ENCODE results near the gene SFXN3. TPM values are rescaled to one million over a fixed set of nuclear protein-coding genes. Genes with fewer than 3 reads are reported as not detected.

Gene SFXN3
- total RNA-seq, 6 experiments from 2014 or later: 44.1 to 57.4 (median 50.5) TPM

DNA sequence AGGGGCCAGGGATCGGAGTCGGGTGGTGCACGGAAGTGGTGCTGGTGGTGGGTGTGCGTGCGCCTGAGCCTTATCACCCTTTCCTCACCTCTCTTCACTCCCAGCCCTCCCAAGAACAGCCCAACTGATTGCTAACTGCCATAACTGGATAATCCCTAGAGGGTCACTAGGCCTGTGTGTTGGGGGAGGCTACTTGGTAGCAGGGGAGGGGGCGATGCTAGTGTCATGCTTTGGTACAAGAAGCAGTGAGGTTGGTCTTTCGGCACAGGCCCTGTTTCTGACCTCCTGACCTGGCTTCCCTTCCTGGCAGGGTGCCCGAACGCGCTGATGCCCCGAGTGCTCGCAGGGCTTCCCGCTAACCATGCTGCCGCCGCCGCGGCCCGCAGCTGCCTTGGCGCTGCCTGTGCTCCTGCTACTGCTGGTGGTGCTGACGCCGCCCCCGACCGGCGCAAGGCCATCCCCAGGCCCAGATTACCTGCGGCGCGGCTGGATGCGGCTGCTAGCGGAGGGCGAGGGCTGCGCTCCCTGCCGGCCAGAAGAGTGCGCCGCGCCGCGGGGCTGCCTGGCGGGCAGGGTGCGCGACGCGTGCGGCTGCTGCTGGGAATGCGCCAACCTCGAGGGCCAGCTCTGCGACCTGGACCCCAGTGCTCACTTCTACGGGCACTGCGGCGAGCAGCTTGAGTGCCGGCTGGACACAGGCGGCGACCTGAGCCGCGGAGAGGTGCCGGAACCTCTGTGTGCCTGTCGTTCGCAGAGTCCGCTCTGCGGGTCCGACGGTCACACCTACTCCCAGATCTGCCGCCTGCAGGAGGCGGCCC, 31.4 kb downstream of the SFXN3 start:
- Mint-ChIP-seq H3K36me3 (ENCODE audit: low read depth) (no peaks in the 10 kb centered on the region), H3K27me3 (ENCODE audit: insufficient read depth) (peaks cover 3% of the 10 kb centered on the region), H3K9me3 (no peaks in the 10 kb centered on the region), H3K27ac (peak overlapping the region; percentile 96), H3K4me1 (ENCODE audit: low read depth) (peaks cover 54% of the 10 kb centered on the region), H3K4me3 (peak overlapping the region; percentile 91)
- DNase-seq: no peak
- TF ChIP-seq, protein P1, sequence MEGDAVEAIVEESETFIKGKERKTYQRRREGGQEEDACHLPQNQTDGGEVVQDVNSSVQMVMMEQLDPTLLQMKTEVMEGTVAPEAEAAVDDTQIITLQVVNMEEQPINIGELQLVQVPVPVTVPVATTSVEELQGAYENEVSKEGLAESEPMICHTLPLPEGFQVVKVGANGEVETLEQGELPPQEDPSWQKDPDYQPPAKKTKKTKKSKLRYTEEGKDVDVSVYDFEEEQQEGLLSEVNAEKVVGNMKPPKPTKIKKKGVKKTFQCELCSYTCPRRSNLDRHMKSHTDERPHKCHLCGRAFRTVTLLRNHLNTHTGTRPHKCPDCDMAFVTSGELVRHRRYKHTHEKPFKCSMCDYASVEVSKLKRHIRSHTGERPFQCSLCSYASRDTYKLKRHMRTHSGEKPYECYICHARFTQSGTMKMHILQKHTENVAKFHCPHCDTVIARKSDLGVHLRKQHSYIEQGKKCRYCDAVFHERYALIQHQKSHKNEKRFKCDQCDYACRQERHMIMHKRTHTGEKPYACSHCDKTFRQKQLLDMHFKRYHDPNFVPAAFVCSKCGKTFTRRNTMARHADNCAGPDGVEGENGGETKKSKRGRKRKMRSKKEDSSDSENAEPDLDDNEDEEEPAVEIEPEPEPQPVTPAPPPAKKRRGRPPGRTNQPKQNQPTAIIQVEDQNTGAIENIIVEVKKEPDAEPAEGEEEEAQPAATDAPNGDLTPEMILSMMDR (IDR thresholded peaks at IDR 0.05): peak; percentile 74

DNA sequence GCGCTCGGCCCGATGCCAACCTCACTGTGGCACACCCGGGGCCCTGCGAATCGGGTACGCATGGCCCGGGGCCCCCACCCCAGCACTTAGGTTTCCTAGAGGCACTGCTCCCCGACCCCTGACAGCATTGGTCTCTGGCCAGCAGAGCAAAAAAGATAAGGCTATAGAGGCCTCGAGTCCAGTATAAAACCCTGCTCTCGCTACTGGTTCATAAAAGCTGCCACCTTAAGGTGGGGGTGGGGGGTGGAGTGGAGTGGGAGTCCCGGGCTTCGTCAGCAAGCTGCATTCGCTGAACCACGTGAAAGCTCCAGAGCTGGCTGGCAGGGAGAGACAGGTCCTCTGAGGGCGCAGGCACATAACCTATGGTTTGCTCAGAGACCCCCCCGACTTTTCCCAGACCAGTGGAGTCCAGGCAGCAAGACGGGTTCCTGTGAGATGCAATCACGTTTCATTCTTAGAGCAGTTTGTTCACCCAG, 32.1 kb downstream of the SFXN3 start:
- Mint-ChIP-seq H3K4me3 (peak overlapping the region; percentile 57), H3K27ac (no peak overlapping the region), H3K9me3 (no peaks in the 10 kb centered on the region), H3K4me1 (ENCODE audit: low read depth) (peaks cover 54% of the 10 kb centered on the region), H3K36me3 (ENCODE audit: low read depth) (no peaks in the 10 kb centered on the region), H3K27me3 (ENCODE audit: insufficient read depth) (peaks cover 3% of the 10 kb centered on the region)
- DNase-seq: no peak
- TF ChIP-seq, protein P1 (IDR thresholded peaks at IDR 0.05): no peak

DNA sequence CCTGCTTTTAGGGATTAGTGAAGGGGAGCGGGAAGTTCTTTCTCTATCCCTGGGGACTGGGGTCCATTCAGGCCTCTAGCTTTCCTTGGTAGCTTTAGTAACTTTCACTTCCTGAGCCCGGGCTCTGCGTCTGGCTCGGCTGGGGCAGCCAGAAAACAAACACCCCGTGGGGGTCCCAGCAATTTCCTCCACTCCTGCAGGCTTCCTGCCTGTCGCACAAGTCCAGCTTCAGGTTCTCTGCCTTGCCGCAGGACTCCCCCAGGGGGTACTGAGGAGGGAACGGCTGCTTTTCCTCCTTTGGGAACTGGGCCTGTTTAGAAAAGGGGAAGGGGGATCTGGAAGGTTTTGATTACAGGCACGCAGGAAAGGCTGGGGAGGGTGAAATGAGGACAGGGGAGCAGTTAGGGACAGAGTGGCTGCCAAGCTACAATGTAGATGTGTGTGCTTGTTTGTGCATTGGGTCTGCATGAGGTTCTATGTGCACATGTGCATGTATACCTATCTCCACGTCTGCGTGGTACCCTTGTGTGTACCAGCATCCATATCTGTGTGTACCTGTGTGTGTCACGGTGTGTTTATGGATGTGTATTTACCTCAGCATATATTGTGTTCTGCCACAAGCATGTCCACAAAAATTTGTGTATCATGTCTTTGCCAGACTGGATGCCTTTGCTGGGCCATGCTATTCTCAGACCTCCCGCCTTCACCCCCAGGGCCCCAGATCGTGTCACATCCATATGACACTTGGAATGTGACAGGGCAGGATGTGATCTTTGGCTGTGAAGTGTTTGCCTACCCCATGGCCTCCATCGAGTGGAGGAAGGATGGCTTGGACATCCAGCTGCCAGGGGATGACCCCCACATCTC, 32.7 kb downstream of the SFXN3 start:
- Mint-ChIP-seq H3K9me3 (no peaks in the 10 kb centered on the region), H3K36me3 (ENCODE audit: low read depth) (no peaks in the 10 kb centered on the region), H3K27ac (peak overlapping the region; percentile 7; the same call in 1 of the 2 replicates), H3K4me3 (peak overlapping the region; percentile 57), H3K4me1 (ENCODE audit: low read depth) (peaks cover 54% of the 10 kb centered on the region), H3K27me3 (ENCODE audit: insufficient read depth) (peaks cover 3% of the 10 kb centered on the region)
- TF ChIP-seq, protein P1 (IDR thresholded peaks at IDR 0.05): no peak
- DNase-seq: no peak

GRCh38 chr10:101064415-101065030, 33.5 kb downstream of the SFXN3 start:
- H3K4me1 Mint-ChIP-seq (ENCODE audit: low read depth): peaks cover 50% of the 10 kb centered on the region
- H3K27me3 Mint-ChIP-seq (ENCODE audit: insufficient read depth): peaks cover 3% of the 10 kb centered on the region
- no peaks in the 10 kb centered on the region for H3K9me3 Mint-ChIP-seq
- DNase-seq: no peak
- H3K36me3 Mint-ChIP-seq (ENCODE audit: low read depth): no peaks in the 10 kb centered on the region
- TF ChIP-seq, protein P1 (IDR thresholded peaks at IDR 0.05): no peak
- H3K27ac Mint-ChIP-seq: peak overlapping the region; percentile 86; the same call in 1 of the 2 replicates
- 0 out of 2 replicates have a peak overlapping the region, but pooled peaks have one; percentile 57 for H3K4me3 Mint-ChIP-seq

GRCh38 chr10:101065481-101066145, 34.6 kb downstream of the SFXN3 start:
- peak overlapping the region; percentile 88 for H3K4me3 Mint-ChIP-seq
- H3K4me1 Mint-ChIP-seq (ENCODE audit: low read depth): peaks cover 42% of the 10 kb centered on the region
- H3K27me3 Mint-ChIP-seq (ENCODE audit: insufficient read depth): peaks cover 3% of the 10 kb centered on the region
- H3K27ac Mint-ChIP-seq: peak overlapping the region; percentile 86
- no peaks in the 10 kb centered on the region for H3K36me3 Mint-ChIP-seq (ENCODE audit: low read depth)
- no peaks in the 10 kb centered on the region for H3K9me3 Mint-ChIP-seq
- DNase-seq: peak; percentile 33
- TF ChIP-seq, protein P1 (IDR thresholded peaks at IDR 0.05): no peak

Data from HFFc6 (cell line).